Measurements from ENCODE around the gene AKAP8.
"Not testable (repeated sequence)": the region's sequence is repeated elsewhere in the genome, so short reads cannot be mapped to it uniquely, and the experiment has no call there.

Gene AKAP8

GRCh38 chr19:15379083-15379998, at the start of gene AKAP8:
Gene AKAP8, minus strand, starts transcription at chr19:15379787. Its CDS starts 56 bp downstream, at chr19:15379731.
- peak; percentile 99 for DNase-seq

DNA sequence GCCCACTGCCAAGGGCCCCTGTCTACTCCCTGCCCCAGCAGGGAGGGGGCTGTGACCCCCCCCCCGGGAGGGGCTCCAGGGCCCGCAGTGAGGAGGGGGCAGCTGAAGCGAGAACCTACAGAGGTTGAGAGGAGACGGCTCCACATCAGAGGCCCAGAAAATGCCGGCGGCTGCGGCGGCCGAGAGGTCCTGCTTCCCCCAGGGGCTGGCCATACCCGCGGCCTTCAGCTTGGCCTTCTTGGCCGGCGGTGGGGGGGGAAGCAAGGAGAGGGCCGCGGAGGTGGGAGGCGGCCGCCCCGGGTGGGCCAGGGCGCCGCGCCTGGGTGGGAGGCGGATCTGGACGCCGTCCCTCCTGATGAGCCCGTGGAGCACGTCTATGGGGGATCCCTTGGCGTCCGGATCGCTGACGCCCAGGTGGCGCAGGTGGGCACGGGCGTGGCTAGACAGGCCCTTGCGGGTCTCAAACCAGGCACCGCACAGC, 48.4 kb upstream of the AKAP8 start:
- DNase-seq = no peak

GRCh38 chr19:15427350-15427700, 47.7 kb upstream of the AKAP8 start:
- DNase-seq = no peak

- DNase-seq = no peak
Observed at GRCh38 chr19:15426485-15427349, 47.1 kb upstream of the AKAP8 start.

- DNase-seq = no peak
Observed at GRCh38 chr19:15425321-15425950, 45.8 kb upstream of the AKAP8 start.

- no peak for DNase-seq
Observed at GRCh38 chr19:15424692-15425272, 45.2 kb upstream of the AKAP8 start.

DNA sequence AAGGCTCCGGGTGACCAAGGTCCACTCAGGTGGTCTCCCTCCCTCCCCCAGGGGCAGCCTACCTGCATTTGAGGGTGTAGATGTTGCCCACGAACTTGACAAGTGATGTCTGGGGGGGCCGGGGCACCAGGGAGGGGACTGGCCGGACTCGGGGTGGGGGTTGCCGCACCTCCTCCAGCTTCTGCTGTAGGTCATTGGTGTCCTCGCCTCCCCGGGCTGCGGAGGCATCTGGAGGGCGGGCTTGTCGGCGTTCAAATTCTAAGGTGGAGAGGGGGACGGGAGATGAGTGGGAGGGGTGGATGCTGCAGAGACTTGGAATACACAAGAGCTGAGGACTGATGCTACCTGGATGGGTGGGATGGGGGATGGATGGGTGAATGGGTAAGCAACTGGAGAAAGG, 44.5 kb upstream of the AKAP8 start:
- no peak for DNase-seq

DNA sequence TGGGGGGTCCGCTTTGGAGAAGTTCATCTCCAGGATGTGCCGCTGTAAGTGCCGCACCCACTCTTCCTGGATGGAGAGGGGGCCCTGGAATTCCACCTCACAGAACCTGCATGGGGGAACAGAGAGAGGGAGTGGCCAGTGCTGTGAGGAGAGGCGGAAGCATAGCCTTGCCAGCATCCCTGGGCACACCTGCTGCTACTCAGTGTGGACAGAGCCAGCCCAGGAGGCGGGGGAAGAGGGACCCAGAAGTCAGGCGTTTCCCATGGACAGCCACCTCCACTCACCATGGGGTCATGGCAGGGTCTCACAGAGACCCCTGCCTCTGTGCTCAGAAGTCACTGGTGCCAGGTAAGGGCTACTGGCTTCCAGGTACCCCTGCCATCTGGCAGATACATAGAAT, 43.5 kb upstream of the AKAP8 start:
- DNase-seq = no peak

- no peak for DNase-seq
Observed at GRCh38 chr19:15422296-15423075, 42.9 kb upstream of the AKAP8 start.

- peak; percentile 87 for DNase-seq
Observed at GRCh38 chr19:15421721-15422260, 42.2 kb upstream of the AKAP8 start.

DNA sequence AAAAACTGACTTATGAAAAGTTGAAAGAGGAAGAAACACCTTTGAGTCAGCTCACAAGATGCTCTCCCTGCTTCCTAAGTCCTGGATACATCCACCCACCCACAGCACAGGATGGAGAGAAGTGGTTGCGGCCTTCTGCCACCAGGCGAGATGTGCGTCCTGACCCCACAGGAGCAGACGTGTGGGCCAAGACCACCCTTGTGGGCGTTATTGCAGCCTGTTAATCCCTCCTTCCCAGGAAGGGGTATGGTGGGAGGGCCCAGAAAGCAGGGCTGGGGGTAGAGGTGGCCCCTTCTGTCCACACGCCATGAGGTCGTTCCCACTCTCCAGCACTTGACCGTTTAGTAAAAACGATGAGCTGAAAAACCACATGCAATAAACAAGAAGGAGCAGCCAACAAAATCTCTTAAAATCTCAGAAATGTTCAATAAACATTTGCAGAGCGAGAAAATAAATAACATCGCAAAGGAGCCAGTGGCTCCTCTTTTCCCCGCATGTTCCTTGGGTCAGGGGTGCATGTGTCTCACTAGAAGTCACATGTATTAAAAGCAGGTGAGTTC, 41.6 kb upstream of the AKAP8 start:
- no peak for DNase-seq

DNA sequence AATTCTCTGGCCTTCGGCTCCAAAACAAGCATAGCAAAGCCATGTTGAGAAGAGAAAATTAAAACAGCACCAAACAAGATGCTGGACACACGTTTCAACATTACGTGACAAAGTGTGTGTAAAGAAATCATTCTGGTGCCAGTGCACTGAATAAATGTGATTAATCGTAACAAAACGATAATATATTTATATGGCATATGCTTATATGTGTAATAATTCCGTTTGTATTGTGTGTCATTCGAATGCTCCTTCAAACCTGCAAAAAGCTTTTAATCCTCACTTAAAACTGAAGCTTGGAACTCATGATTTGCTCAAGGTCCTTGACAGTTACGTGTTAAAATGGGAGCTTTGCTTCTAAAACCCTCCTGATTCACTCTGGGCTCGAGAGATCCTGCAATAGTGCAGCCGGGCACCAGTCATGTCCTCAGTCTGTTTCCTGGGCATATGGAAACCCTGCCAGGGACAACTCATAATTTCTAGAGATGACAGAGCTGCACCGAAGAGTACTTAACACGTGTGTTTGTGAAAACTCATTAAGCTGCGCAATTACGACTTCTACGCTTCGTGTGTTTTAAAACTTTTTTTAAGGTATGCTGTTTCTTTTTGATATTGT, 39.9 kb upstream of the AKAP8 start:
- DNase-seq = no peak

DNA sequence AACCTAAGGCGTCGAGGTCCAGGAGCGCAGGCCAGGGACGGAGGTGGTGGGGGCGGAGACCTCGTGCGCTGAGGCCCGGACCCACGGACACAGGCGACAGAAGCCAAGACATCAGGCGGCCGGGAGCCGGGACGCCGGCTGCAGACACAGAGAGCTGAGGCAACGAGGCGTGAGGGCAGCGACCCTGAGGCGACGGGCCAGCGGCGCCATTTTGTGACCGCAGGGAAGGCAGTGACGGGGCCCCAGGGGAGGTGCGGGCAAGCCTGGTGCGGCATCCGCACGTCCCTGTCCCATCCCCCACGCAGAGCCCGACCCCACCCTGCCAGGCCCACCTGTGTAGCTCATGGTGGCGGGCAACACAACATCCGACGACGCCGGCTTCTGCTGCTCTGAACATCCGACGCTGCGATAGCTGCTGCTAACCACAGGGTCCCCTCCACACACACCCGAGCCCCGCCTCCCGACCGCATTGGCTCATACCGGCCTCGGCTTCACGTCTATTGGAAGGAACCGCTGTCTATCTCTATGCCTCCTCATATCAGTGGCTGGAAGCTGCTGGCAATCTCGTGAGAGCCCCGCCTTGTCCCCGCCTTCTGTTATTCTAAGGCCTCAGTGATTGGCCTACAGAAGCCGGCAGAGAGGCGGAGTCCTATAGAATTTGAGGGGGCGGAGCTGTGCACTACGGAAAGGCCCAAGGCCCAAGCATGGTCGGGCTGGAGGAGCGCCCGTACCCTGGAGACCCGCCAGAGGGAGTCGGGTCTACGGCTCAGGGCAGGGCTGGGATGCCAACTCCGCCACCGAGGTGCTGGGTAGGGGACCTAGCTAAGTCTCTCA, 39.2 kb upstream of the AKAP8 start, which contains the start of gene AKAP8L:
Gene AKAP8L (minus strand): TSS at position 410 of the 834 bp plus-strand sequence. CDS start 65 bp downstream, at position 345.
- DNase-seq = peak; percentile 100

DNA sequence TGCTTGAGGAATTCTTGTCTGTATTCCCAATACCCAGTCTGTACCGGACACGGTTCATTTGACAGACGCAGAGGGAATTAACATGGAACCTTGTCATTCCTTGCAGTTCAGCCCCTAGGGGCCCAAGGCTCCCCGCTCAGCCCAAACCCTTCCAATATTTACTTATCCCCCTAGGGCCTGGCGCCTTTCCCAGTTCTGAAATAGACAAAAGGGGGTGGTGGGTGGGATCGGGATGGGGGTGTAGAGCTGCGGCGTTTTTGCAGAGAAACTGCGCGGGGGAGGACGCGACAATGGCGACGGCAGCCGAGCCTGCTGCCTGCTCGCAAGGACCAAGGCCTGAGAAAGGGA, 38.6 kb upstream of the AKAP8 start:
- DNase-seq = no peak

DNA sequence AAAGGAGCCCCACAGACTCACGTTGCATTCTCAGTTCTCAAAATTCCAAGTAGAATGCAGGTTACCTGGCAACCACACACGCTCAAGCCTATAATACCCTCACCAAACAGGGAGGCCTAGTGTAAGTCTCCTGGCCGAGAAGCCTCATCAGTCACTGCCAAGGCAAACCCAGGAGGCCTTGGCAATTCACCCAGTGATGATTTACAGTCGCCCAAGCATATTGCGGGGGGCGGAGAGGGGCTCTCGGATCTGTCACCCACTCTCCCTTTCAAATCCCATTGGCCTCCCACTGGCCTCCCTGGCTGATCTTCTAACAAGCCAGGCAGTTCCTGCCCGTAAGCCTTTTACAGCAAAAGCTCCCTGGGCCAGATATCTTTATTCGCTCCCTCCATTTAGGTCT, 38.1 kb upstream of the AKAP8 start:
- DNase-seq = no peak

- DNase-seq = no peak
Observed at GRCh38 chr19:15412832-15413231, 33.2 kb upstream of the AKAP8 start.

- not testable (repeated sequence) for DNase-seq
Observed at GRCh38 chr19:15411351-15411750, 31.8 kb upstream of the AKAP8 start.

GRCh38 chr19:15404780-15405211, 25.2 kb upstream of the AKAP8 start:
- DNase-seq = no peak

DNA sequence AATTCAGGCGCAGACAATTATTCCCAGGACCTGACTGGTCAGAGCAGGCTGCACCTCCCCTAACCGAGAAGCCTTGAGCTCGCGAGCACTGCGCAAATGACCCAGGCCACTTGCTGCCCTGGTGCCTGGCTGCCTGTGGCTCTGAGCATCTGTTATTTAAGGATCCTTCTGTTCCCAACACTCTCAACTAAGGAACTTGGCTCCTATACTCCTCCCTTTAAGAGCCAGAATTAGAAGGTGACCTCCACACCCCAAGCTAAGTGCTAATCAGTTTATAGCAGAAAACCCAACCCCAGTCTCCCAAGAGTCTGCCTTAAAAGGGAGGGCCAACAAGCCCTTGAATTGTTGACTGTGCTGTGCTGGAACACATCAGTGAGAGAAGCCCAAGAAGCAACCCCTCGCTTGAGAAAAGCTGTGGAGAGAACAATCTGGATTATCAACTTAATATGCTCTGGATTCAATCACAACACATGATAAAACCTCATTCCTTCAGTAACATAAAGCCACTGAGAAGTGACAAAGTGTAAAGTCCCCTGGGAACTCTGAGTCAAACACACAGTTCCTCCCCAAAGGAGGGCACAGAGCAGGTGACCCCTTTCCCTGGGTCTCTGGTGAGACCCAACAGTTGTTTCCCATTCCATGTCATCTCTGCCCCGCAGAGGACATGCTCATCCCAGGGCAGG, 24.7 kb upstream of the AKAP8 start:
- no peak for DNase-seq

Data from femur (tissue), 1 donor.